GM19438 (cell line): ENCODE measurements around the gene TP53AIP1.

Source experiments
- ATAC-seq: cut with Tn5 transposase; IDR thresholded peaks from one replicate; pipeline ENCODE4 v1.9.1; 2021; ENCODE audit warnings: low read depth; ENCODE audit not compliant: unreplicated experiment

The TP53AIP1 gene

GRCh38 chr11:128946648-128947047, 4.0 kb upstream of the TP53AIP1 start:
- no peak for ATAC-seq

GRCh38 chr11:128943428-128943976, 831 bp upstream of the TP53AIP1 start:
- ATAC-seq, result no peak

- ATAC-seq, result no peak
These were observed 429 bp downstream of the TP53AIP1 start for GRCh38 chr11:128942272-128942612.

- ATAC-seq, result no peak
These were observed 949 bp downstream of the TP53AIP1 start for GRCh38 chr11:128941573-128942271.

GRCh38 chr11:128941110-128941509, 1.6 kb downstream of the TP53AIP1 start:
- ATAC-seq, result no peak

- ATAC-seq, result no peak
These were observed 2.1 kb downstream of the TP53AIP1 start for GRCh38 chr11:128940603-128941002.

- no peak for ATAC-seq
These were observed 2.5 kb downstream of the TP53AIP1 start for GRCh38 chr11:128940156-128940555.

- ATAC-seq, result no peak
These were observed 3.1 kb downstream of the TP53AIP1 start for GRCh38 chr11:128939591-128939990.

- no peak for ATAC-seq
These were observed 4.3 kb downstream of the TP53AIP1 start for GRCh38 chr11:128938156-128938885.

- no peak for ATAC-seq
These were observed 5.2 kb downstream of the TP53AIP1 start for GRCh38 chr11:128937480-128937879.

- no peak for ATAC-seq
These were observed 5.9 kb downstream of the TP53AIP1 start for GRCh38 chr11:128936606-128937251.

GRCh38 chr11:128934926-128935325, 7.7 kb downstream of the TP53AIP1 start:
- no peak for ATAC-seq

GRCh38 chr11:128934351-128934750, 8.3 kb downstream of the TP53AIP1 start:
- no peak for ATAC-seq

GRCh38 chr11:128933481-128934178, 9.0 kb downstream of the TP53AIP1 start:
- ATAC-seq, result no peak

- ATAC-seq, result no peak
These were observed 11.0 kb downstream of the TP53AIP1 start for GRCh38 chr11:128931668-128932067.

- no peak for ATAC-seq
These were observed 11.6 kb downstream of the TP53AIP1 start for GRCh38 chr11:128931066-128931465.

- no peak for ATAC-seq
These were observed 12.7 kb downstream of the TP53AIP1 start for GRCh38 chr11:128929991-128930390.

GRCh38 chr11:128929468-128929867, 13.2 kb downstream of the TP53AIP1 start:
- no peak for ATAC-seq

- peak; percentile 97 for ATAC-seq
These were observed 14.3 kb downstream of the TP53AIP1 start for GRCh38 chr11:128928400-128928799.

- no peak for ATAC-seq
These were observed 14.9 kb downstream of the TP53AIP1 start for GRCh38 chr11:128927683-128928336.
